ENCODE data around the gene KRT80. TPM values are rescaled to one million over a fixed set of nuclear protein-coding genes. Genes with fewer than 3 reads are reported as not detected.

The KRT80 gene
- total RNA-seq, 1 donor from 2014 or later = 7.9 TPM

GRCh38 chr12:52126605-52127578 lies 64.9 kb downstream of the KRT80 start:
- Histone ChIP-seq H3K4me3 (no peak overlapping the region), H3K27me3 (no peaks in the 10 kb centered on the region), H3K4me1 (peaks cover 13% of the 10 kb centered on the region), H3K36me3 (no peaks in the 10 kb centered on the region), H3K9me3 (no peaks in the 10 kb centered on the region), H3K27ac (no peak overlapping the region)
- intact Hi-C loops (cut with DNase I) = no loop called here
- TF ChIP-seq CTCF (IDR thresholded peaks at IDR 0.05) (no peak), POLR2AphosphoS5 (IDR thresholded peaks at IDR 0.05; ENCODE audit: insufficient read depth in 1 of 2, low read depth in 1 of 2) (no peak), POLR2A (IDR thresholded peaks at IDR 0.05) (no peak)
- DNase-seq (ENCODE audit: extremely low spot score in 2 of 2) = peak; percentile 74 to 84

GRCh38 chr12:52126050-52126604 lies 65.7 kb downstream of the KRT80 start:
- intact Hi-C loops (cut with DNase I) = no loop called here
- peak in 1 of 2 donors; percentile 94 for DNase-seq (ENCODE audit: extremely low spot score in 2 of 2)
- Histone ChIP-seq H3K9me3 (no peaks in the 10 kb centered on the region), H3K27ac (no peak overlapping the region), H3K36me3 (no peaks in the 10 kb centered on the region), H3K27me3 (no peaks in the 10 kb centered on the region), H3K4me1 (peaks cover 13% of the 10 kb centered on the region), H3K4me3 (no peak overlapping the region)
- TF ChIP-seq POLR2AphosphoS5 (IDR thresholded peaks at IDR 0.05; ENCODE audit: insufficient read depth in 1 of 2, low read depth in 1 of 2) (no peak), POLR2A (IDR thresholded peaks at IDR 0.05) (no peak), CTCF (IDR thresholded peaks at IDR 0.05) (no peak)

- H3K9me3 ChIP-seq = no peaks in the 10 kb centered on the region
- intact Hi-C loops (cut with DNase I) = no loop called here
- H3K27me3 ChIP-seq = no peaks in the 10 kb centered on the region
- H3K4me1 ChIP-seq = peaks cover 13% of the 10 kb centered on the region
- H3K4me3 ChIP-seq = no peak overlapping the region
- DNase-seq (ENCODE audit: extremely low spot score in 2 of 2) = no peak
- H3K36me3 ChIP-seq = no peaks in the 10 kb centered on the region
- H3K27ac ChIP-seq = no peak overlapping the region
- TF ChIP-seq CTCF (IDR thresholded peaks at IDR 0.05) (no peak), POLR2AphosphoS5 (IDR thresholded peaks at IDR 0.05; ENCODE audit: insufficient read depth in 1 of 2, low read depth in 1 of 2) (no peak), POLR2A (IDR thresholded peaks at IDR 0.05) (no peak)
Observed at GRCh38 chr12:52125476-52125900, 66.3 kb downstream of the KRT80 start.

- intact Hi-C loops (cut with DNase I) = no loop called here
- DNase-seq (ENCODE audit: extremely low spot score in 2 of 2) = no peak
- TF ChIP-seq CTCF (IDR thresholded peaks at IDR 0.05) (no peak), POLR2A (IDR thresholded peaks at IDR 0.05) (no peak), POLR2AphosphoS5 (IDR thresholded peaks at IDR 0.05; ENCODE audit: insufficient read depth in 1 of 2, low read depth in 1 of 2) (no peak)
- H3K27ac ChIP-seq = no peak overlapping the region
- H3K4me3 ChIP-seq = no peak overlapping the region
- no peaks in the 10 kb centered on the region for H3K27me3 ChIP-seq
- no peaks in the 10 kb centered on the region for H3K9me3 ChIP-seq
- no peaks in the 10 kb centered on the region for H3K36me3 ChIP-seq
- H3K4me1 ChIP-seq = peaks cover 13% of the 10 kb centered on the region
Observed at GRCh38 chr12:52123487-52124186, 68.2 kb downstream of the KRT80 start.

All from vagina (tissue), 2 donors.